Left ventricle myocardium superior (tissue), 1 donor: ENCODE measurements around the gene PEG3. TPM values are rescaled to one million over a fixed set of nuclear protein-coding genes. Genes with fewer than 3 reads are reported as not detected.

Experiments
- ATAC-seq: fragments of 200-7000 bp; cut with Tn5 transposase; one replicate; pipeline ENCODE4 v1.9.1; 2020; ENCODE audit warnings: mild to moderate bottlenecking, moderate library complexity
- DNase-seq: peaks from one replicate; pipeline ENCODE4 v3.0.0-alpha.2; 2020
- intact Hi-C: fragments of 100-400 bp; cut with micrococcal nuclease; formaldehyde crosslinking; loops from one replicate; pipeline ENCODE4 v1.11.0; 2022
- total RNA-seq: library from RNA; stranded (reverse); fragmentation: NEBNext Ultra II Directional; extraction: Animal tissue kit (Norgen Biotek cat#: 25700); gene quantifications from one replicate; pipeline ENCODE4 v1.2.1, GENCODE V29; 2021
- donor health status: DM: no; HTN: yes; CAD: no; lungs with severe emphysema.

The PEG3 gene
- total RNA-seq, 1 donor from 2014 or later = 7.5 TPM

DNA sequence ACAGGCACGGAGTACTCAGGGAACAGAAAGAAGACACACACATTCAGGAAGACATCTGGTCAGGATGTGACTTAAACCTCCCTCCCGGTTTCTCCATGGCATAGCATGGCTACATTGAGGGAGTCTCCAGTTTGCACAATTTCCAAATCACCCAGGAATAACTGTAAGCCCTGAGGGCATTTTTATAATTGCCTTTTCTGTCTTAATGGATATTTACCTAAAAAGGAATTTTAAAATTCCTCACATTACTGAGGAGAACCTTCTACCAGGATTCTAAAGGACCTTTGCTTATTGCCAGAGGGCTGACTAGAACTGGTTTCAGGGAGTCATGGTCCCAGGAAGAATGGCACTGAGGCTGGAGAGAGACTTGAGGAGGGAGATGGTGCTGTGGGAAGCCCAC is 21.4 kb downstream of the PEG3 start:
- ATAC-seq (no peak), DNase-seq (no peak)
- intact Hi-C loops = no loop called here

DNA sequence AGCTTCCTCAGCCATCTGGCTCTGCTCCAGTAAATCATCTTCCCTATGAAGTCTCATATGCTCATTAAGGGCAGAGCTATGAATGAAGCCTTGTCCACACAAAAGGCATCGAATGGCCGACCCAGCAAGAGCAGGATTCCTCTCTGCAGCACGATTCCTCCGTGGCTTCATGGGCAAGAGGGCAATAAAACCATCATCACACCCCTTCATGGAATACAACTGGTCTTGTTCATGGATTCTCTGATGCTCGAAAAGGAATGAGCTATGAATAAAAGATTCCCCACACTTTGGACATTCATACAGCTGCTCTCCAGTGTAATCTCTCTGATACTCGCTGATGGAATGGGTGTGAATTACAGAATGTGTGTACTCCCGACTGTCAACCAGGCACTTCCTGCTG is 25.9 kb downstream of the PEG3 start:
- intact Hi-C loops = no loop called here
- ATAC-seq (no peak), DNase-seq (no peak)

DNA sequence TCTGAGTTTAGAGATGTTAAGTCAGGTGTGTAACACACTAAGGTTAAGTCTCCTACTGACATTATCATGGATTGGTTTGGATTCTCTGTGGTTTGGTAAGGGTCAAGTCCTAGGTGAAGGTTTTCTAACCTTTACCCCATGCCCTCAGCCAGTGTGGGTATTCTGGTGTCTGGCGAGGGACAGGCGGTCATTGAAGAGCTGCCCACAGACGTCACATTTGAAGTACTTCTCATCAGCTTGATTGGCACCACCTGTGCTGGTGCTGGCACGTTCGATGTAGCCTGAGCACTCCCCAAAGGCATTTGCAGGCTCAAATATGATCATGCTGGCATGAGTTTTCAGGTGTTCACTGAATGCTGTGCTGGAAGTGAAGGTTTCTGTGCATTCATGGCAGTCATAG is 27.0 kb downstream of the PEG3 start:
- intact Hi-C loops = no loop called here
- DNase-seq (no peak), ATAC-seq (no peak)

DNA sequence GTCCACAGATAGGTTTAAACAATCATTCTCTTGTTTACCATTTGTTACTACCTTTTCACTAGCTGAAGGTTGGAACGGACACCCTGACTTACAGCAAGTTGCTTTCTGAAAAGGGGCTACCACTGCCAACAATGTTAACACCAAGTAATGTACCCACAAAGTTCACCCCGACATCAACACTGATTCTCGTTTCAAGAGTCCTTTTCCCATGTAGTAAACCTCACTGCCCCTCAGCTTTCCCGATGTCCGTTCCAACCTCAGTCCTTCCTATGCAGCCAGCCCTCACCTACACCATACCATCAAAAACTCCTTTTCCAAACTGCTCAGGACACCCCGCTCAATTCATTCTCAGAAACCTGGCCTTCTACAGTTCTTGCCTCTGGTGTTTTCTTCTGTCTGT is 29.0 kb downstream of the PEG3 start:
- DNase-seq (no peak), ATAC-seq (no peak)
- intact Hi-C loops = no loop called here

DNA sequence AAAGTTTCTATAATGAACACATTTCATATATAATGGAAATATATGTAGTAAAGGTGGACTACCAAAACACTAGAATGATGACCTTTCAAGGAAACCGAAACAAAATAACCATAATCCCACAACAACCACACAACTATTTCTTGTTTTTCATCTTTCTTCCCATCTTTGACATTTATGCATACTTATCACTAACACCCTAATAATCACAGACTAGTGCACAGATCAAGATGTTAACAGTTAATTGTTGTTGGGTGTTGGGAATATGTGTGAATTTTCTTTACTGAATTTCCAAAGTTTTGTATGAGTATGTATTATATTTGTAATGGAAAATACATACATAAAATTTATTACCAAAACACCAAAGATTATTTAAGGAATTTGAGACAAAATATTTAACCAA is 30.3 kb downstream of the PEG3 start:
- ATAC-seq = no peak
- DNase-seq = no peak
- intact Hi-C loops = no loop called here

DNA sequence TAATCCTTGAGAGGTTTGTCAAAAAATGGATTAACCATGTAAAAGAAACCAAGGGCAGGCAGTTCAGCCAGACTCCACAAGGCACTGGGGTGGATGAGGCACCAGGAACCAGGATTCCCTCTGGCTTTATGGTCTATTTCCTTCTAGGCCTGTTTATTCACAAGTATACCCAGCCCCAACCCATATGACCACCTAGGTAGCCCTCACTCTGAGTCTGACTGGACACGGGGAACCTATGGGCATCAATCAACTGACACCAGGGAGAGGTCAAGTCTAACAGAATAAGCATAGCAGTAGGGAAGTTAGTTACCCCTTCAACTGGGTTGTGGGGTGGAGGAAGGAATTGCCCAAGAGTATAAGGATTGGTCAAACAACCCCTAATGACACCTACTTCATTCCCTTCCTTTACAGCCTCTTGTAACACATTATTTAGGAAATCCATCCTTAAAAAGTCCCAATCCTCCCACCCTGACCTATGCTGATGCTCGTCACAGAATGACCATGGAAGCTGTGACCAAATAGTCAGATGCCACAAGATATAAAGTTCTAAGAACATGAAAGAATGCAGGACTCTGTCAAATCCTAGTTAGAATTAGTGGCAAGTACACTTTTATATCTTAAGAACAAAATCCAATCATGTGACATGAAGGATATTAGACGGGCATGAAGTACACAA is 31.7 kb downstream of the PEG3 start:
- no peak for ATAC-seq
- intact Hi-C loops = no loop called here

DNA sequence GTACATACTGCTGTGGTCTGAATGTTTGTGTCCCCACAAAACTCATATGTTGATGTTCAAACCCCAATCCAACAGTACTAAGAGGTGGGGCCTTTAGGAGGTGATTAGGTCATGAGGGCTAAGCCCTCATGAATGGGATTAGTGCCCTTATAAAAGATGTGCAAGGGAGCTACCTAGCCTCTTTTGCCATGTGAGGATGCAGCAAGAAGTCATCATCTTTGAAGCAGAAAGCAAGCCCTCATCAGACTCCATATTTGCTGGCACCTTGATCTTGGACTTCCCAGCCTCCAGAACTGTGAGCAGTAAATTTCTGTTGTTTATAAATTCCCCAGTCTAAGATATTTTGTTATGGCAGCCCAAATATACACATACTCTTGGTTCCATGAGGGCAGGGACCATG is 33.9 kb downstream of the PEG3 start:
- no peak for DNase-seq
- ATAC-seq = no peak
- intact Hi-C loops = no loop called here

More for the DNA sequence above, 31.7 kb downstream of the PEG3 start:
- DNase-seq = no peak

Other genes starting within 250 kb of the PEG3 start
- gene ZNF71, start 245.4 kb downstream of the PEG3 start, total RNA-seq = 6.6 TPM
- not detected for gene SMIM17, start 197.6 kb downstream of the PEG3 start, total RNA-seq
- 6.3 TPM for gene ZNF835, start 169.0 kb downstream of the PEG3 start, total RNA-seq
- gene ZIM2, start within 50 bp of the PEG3 start, total RNA-seq = not detected